HL-60 (cell line): ENCODE data around the gene PADI2.

Source experiments
- DNase-seq, 2 experiments: peaks; one replicate each; pipeline ENCODE4 v3.0.0-alpha.2; 2010 to 2020; ENCODE audit warnings: low read depth in 1 of 2, low spot score in 1 of 2
- H3K27ac ChIP-seq: fragments of 250-450 bp; sonication (Bioruptor Pico); replicated peaks from 2 replicates; pipeline ENCODE4 v1.5.1; 2020; ENCODE audit warnings: mild to moderate bottlenecking, moderate library complexity
- H3K27me3 ChIP-seq: fragments of 250-450 bp; sonication (Bioruptor Pico); 2 replicates; pipeline ENCODE4 v1.5.1; 2021; ENCODE audit warnings: mild to moderate bottlenecking, moderate library complexity; ENCODE audit not compliant: insufficient read depth, poor library complexity, severe bottlenecking
- H3K4me3 ChIP-seq: replicated peaks from 2 replicates; pipeline ENCODE4 v1.5.1; 2011; ENCODE audit warnings: mild to moderate bottlenecking, control low read depth, low read length; ENCODE audit not compliant: insufficient read depth
- CTCF ChIP-seq: IDR thresholded peaks from one replicate; pipeline ENCODE4 v1.5.1; 2011; ENCODE audit warnings: low read length, control low read depth, inconsistent platforms; ENCODE audit not compliant: insufficient read depth
- GABPA ChIP-seq: IDR thresholded peaks from 2 replicates; pipeline ENCODE4 v1.6.1; 2012; ENCODE audit warnings: low read depth
- POLR2AphosphoS5 ChIP-seq: IDR thresholded peaks from 2 replicates; pipeline ENCODE4 v1.6.1; 2012; ENCODE audit warnings: low read depth
- REST ChIP-seq: IDR thresholded peaks from 2 replicates; pipeline ENCODE4 v1.6.1; 2012; ENCODE audit warnings: low read depth; ENCODE audit not compliant: insufficient replicate concordance
- SPI1 ChIP-seq: IDR thresholded peaks from 2 replicates; pipeline ENCODE4 v1.6.1; 2012; ENCODE audit warnings: low read depth, mild to moderate bottlenecking, borderline replicate concordance

PADI2 gene

GRCh38 chr1:17020502-17020901 lies 98.7 kb downstream of the PADI2 start:
- no peak overlapping the region for H3K27ac ChIP-seq
- no peak for DNase-seq
- no peak for TF ChIP-seq GABPA
- TF ChIP-seq CTCF, result no peak
- TF ChIP-seq REST, result no peak
- TF ChIP-seq SPI1, result no peak
- TF ChIP-seq POLR2AphosphoS5, result no peak
- H3K27me3 ChIP-seq, result no peaks in the 10 kb centered on the region
- no peak overlapping the region for H3K4me3 ChIP-seq

- no peak for DNase-seq
- no peak overlapping the region for H3K27ac ChIP-seq
Observed at GRCh38 chr1:17018849-17019248, 100.4 kb downstream of the PADI2 start.

DNA sequence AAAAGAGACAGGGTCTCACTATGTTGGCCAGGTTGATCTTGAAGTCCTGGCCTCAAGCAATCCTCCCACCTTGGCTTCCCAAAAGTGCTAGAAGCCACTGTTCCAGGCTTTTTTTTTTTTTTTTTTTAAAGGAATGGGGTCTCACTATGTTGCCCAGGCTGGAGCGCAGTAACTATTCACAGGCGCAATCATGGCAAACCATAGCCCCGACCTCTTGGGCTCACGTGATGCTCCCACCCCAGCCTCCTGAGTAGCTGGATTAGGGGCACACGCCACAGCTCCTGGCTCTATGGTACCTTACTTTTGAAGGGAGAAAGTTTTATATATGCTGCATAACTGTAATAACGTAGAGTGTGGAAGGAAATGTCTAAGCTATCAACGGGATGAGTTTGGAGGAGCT lies 101.8 kb downstream of the PADI2 start:
- Histone ChIP-seq H3K27me3 (no peaks in the 10 kb centered on the region), H3K4me3 (no peak overlapping the region), H3K27ac (no peak overlapping the region)
- no peak for DNase-seq
- TF ChIP-seq GABPA (no peak), CTCF (no peak), POLR2AphosphoS5 (no peak), SPI1 (no peak), REST (no peak)

More at GRCh38 chr1:17018849-17019248, 100.4 kb downstream of the PADI2 start:
- H3K27me3 ChIP-seq, result no peaks in the 10 kb centered on the region
- no peak overlapping the region for H3K4me3 ChIP-seq
- TF ChIP-seq GABPA (no peak), POLR2AphosphoS5 (no peak), REST (no peak), CTCF (no peak), SPI1 (no peak)
